Chondrocyte (in vitro differentiated cells): ENCODE measurements around the gene SNRNP70. TPM values are rescaled to one million over a fixed set of nuclear protein-coding genes. Genes with fewer than 3 reads are reported as not detected.

Experiments
- DNase-seq: peaks from one replicate; pipeline ENCODE4 v3.0.0; 2021; ENCODE audit warnings: mixed read lengths, low spot score
- H3K27ac Mint-ChIP-seq: one replicate; pipeline ENCODE4 v1.8.0; 2021; ENCODE audit warnings: mild to moderate bottlenecking, moderate library complexity, mixed read lengths; ENCODE audit not compliant: unreplicated experiment
- H3K27me3 Mint-ChIP-seq: 2 replicates; pipeline ENCODE4 v1.8.0; 2021; ENCODE audit warnings: low read depth, mixed read lengths
- H3K36me3 Mint-ChIP-seq: 2 replicates; pipeline ENCODE4 v1.8.0; 2021; ENCODE audit warnings: low read depth, mixed read lengths
- H3K4me1 Mint-ChIP-seq: 2 replicates; pipeline ENCODE4 v1.8.0; 2021; ENCODE audit warnings: low read depth, mild to moderate bottlenecking, mixed read lengths
- H3K4me3 Mint-ChIP-seq: one replicate; pipeline ENCODE4 v1.8.0; 2021; ENCODE audit warnings: mild to moderate bottlenecking, moderate library complexity, mixed read lengths; ENCODE audit not compliant: unreplicated experiment
- H3K9me3 Mint-ChIP-seq: 2 replicates; pipeline ENCODE4 v1.8.0; 2021; ENCODE audit warnings: low read depth, mixed read lengths
- CTCF ChIP-seq: fragments of 200-600 bp; sonication (generic); IDR thresholded peaks from 2 replicates; pipeline ENCODE4 v1.5.0; 2021; ENCODE audit warnings: antibody characterized with exemption, mild to moderate bottlenecking, moderate library complexity
- total RNA-seq: library from RNA; stranded (reverse); gene quantifications from 3 replicates; pipeline ENCODE4 v1.2.1, GENCODE V29; 2021

The SNRNP70 gene
- total RNA-seq, 1 donor from 2014 or later, result 151 TPM

DNA sequence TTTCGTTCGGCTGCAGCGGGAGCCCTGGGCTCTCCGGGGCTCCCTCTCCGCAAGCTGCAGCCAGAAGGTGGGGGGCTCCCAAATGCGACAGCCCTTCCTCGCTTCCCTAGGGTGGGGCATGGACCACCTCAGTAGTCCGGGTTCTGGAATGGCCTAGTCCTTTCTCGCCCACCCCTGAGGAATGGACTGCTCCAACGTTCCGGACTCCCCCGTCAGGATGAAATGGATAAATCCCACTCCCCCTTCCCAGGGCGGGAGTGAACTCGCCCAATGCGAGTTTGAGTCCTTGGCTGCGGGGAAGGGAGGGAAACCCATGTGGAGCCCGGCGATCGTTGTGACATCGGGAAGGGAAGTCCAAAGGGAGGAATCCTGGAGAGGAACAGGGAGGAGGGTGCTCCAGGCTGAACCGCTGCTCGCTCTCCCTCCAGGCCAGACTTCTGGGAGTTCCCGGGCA lies 64.4 kb downstream of the SNRNP70 start:
- H3K27me3 Mint-ChIP-seq, result no peaks in the 10 kb centered on the region
- no peak for DNase-seq
- peaks cover 24% of the 10 kb centered on the region for H3K4me1 Mint-ChIP-seq
- H3K36me3 Mint-ChIP-seq, result peaks cover 1% of the 10 kb centered on the region
- TF ChIP-seq CTCF, result no peak
- peaks cover 3% of the 10 kb centered on the region for H3K9me3 Mint-ChIP-seq
- peak overlapping the region; percentile 82 for H3K27ac Mint-ChIP-seq
- H3K4me3 Mint-ChIP-seq, result peak overlapping the region; percentile 91

DNA sequence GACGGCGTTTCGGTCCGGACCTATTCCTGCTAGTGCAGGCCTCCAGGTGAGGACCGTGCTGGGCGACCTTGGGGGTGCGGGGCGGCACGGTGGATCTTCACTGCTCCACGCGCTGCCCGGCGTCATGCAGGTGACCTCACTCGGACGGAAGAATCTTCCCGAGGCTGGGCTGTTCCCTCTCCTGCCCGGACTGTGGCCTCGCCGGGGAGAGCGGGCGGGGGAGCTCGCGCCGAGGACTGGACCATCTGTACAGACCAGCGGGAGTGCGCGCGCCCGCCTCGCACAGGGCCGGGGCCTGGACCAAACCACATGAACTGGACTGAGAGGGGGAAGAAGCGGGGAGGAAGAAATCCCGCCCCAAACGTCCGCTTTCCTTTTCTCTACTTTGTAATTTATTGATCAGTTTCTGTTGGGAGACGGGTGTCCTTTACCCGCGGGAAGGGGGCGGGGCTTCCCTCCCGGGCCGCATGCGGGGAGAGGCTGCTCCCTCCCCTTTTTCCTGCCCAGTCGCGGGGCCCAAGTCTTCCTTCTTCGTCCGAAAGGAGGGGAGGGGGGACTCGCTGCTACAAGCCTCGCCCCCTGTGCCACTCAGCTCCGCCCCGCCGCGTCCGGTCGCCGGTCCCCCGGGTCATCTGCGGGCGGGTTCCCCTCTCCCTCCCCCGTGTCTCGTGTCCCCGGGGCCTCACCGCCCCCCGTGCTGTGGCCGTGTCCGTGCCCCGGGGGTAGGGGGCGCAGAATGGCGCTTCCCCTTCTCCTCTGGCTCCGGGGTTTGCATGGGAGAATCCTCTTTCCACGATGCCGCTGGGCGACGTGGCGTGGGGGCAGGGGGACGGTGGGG lies 65.1 kb downstream of the SNRNP70 start:
- no peak for DNase-seq
- peaks cover 3% of the 10 kb centered on the region for H3K9me3 Mint-ChIP-seq
- peaks cover 1% of the 10 kb centered on the region for H3K36me3 Mint-ChIP-seq
- peak overlapping the region; percentile 91 for H3K4me3 Mint-ChIP-seq
- H3K4me1 Mint-ChIP-seq, result peaks cover 24% of the 10 kb centered on the region
- no peak for TF ChIP-seq CTCF
- peak overlapping the region; percentile 79 for H3K27ac Mint-ChIP-seq
- H3K27me3 Mint-ChIP-seq, result no peaks in the 10 kb centered on the region

- H3K36me3 Mint-ChIP-seq, result peaks cover 1% of the 10 kb centered on the region
- no peak overlapping the region for H3K27ac Mint-ChIP-seq
- peaks cover 3% of the 10 kb centered on the region for H3K9me3 Mint-ChIP-seq
- H3K4me1 Mint-ChIP-seq, result peaks cover 20% of the 10 kb centered on the region
- no peak for DNase-seq
- TF ChIP-seq CTCF, result no peak
- no peaks in the 10 kb centered on the region for H3K27me3 Mint-ChIP-seq
- peak overlapping the region; percentile 91 for H3K4me3 Mint-ChIP-seq
These were observed 65.6 kb downstream of the SNRNP70 start for GRCh38 chr19:49150944-49151243.

GRCh38 chr19:49151267-49152118 lies 66.2 kb downstream of the SNRNP70 start:
- DNase-seq, result no peak
- peaks cover 1% of the 10 kb centered on the region for H3K36me3 Mint-ChIP-seq
- H3K27me3 Mint-ChIP-seq, result peaks cover 3% of the 10 kb centered on the region
- H3K4me1 Mint-ChIP-seq, result peaks cover 18% of the 10 kb centered on the region
- peak overlapping the region; percentile 91 for H3K4me3 Mint-ChIP-seq
- peaks cover 3% of the 10 kb centered on the region for H3K9me3 Mint-ChIP-seq
- no peak for TF ChIP-seq CTCF
- no peak overlapping the region for H3K27ac Mint-ChIP-seq

DNA sequence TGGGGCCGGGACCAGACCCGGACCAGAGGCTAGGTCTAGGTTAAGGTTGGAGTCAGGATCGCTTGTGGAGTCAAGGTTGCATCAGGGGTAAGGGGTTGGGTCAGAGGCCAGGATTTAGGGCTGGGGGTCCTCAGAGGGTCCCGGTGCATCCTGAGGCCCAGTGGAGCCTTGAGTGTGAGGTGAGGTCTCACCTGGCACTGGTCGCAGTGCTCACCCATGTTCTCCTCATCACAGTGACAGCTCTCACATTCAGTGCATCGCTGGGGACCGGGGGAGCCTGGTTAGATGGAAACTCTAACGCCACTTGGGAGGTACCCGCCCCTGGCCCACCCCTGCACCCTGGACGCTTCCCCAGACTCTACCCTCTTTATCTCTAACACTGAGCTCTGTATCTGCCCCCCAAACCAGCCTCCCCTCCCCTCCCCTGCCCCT lies 66.9 kb downstream of the SNRNP70 start:
- peaks cover 18% of the 10 kb centered on the region for H3K4me1 Mint-ChIP-seq
- DNase-seq, result no peak

More for the DNA sequence above, 66.9 kb downstream of the SNRNP70 start:
- Mint-ChIP-seq H3K27me3 (peaks cover 3% of the 10 kb centered on the region), H3K4me3 (no peak overlapping the region), H3K36me3 (peaks cover 1% of the 10 kb centered on the region), H3K27ac (no peak overlapping the region), H3K9me3 (peaks cover 3% of the 10 kb centered on the region)
- no peak for TF ChIP-seq CTCF
